Transverse colon (tissue), 4 donors: ENCODE data around the gene KIAA1210. TPM values are rescaled to one million over a fixed set of nuclear protein-coding genes. Genes with fewer than 3 reads are reported as not detected.

ENCODE experiments used
- DNase-seq: peaks from one replicate; pipeline ENCODE4 v3.0.0-alpha.2; 2019
- H3K27ac ChIP-seq, 4 donors: fragments of 200-600 bp; sonication (generic); 2 replicates each; pipeline ENCODE4 v1.5.1; 2016 to 2018; ENCODE audit warnings: inconsistent platforms in 4 of 4
- H3K27me3 ChIP-seq: fragments of 200-600 bp; sonication (generic); 2 replicates; pipeline ENCODE4 v1.5.1; 2017; ENCODE audit warnings: inconsistent platforms
- H3K36me3 ChIP-seq, 4 donors: fragments of 200-600 bp; sonication (generic); 2 replicates each; pipeline ENCODE4 v1.5.1; 2017 to 2019; ENCODE audit warnings: inconsistent platforms in 4 of 4
- H3K4me1 ChIP-seq, 4 donors: fragments of 200-600 bp; sonication (generic); 2 replicates each; pipeline ENCODE4 v1.5.1; 2017 to 2020; ENCODE audit warnings: inconsistent platforms in 4 of 4
- H3K4me3 ChIP-seq, 4 donors: fragments of 200-600 bp; sonication (generic); 1 replicate in 1 of 4; 2 replicates in 3 of 4; pipeline versions ENCODE4 v1.5.1 to v1.6.1; 2017 to 2019; ENCODE audit warnings: inconsistent platforms in 4 of 4
- H3K9me3 ChIP-seq, 2 donors: fragments of 200-600 bp; sonication (generic); 2 replicates each; pipeline ENCODE4 v1.5.1; 2017 to 2019; ENCODE audit warnings: inconsistent platforms in 2 of 2
- CTCF ChIP-seq, 5 experiments: fragments of 200-600 bp in 3 of 5; fragments of 450-650 bp in 2 of 5; sonication (generic) in 3 of 5; IDR thresholded peaks; 1 replicate in 2 of 5; 2 replicates in 3 of 5; pipeline ENCODE4 v1.5.1; 2016 to 2017; ENCODE audit warnings: antibody characterized with exemption in 5 of 5, inconsistent platforms in 3 of 5, mild to moderate bottlenecking in 2 of 5, moderate library complexity in 1 of 5
- EP300 ChIP-seq: sonication (generic); formaldehyde crosslinking; IDR thresholded peaks from one replicate; pipeline ENCODE4 v1.6.1; 2017; ENCODE audit warnings: antibody characterized with exemption, low read depth
- POLR2A ChIP-seq: fragments of 450-650 bp; IDR thresholded peaks from one replicate; pipeline ENCODE4 v1.6.1; 2016; ENCODE audit warnings: antibody characterized with exemption, mild to moderate bottlenecking, moderate library complexity
- POLR2AphosphoS5 ChIP-seq, 3 donors: sonication (generic); formaldehyde crosslinking; IDR thresholded peaks; one replicate each; pipeline ENCODE4 v1.6.1; 2016; ENCODE audit warnings: antibody characterized with exemption in 3 of 3
- WGBS, 2 donors: methylation state at CpG; one replicate each; pipeline ENCODE4 v1.1.5; 2018; ENCODE audit warnings: low coverage in 1 of 2; 5-methylcytosine and 5-hydroxymethylcytosine counted together
- in situ Hi-C, 4 donors: fragments of 200-750 bp; cut with MboI; loops; one replicate each; pipeline versions ENCODE4 v1.15.0 to v1.15.1; 2017; ENCODE audit warnings: low sequenced_read_pairs in 3 of 4, low pct_ligation_motif_present in 1 of 4, low pct_unique_long_range_greater_than_20kb in 1 of 4
- intact Hi-C: fragments of 100-400 bp; cut with DNase I; formaldehyde crosslinking; loops from one replicate; pipeline ENCODE4 v1.15.1; 2023; ENCODE audit warnings: low total_unique reads
- total RNA-seq, 4 donors: library from RNA; depleted of rRNA; stranded (reverse); fragments of >200 nt; gene quantifications; one replicate each; pipeline ENCODE4 v1.1.0, GENCODE V29; 2016

KIAA1210 gene
- not detected for total RNA-seq

- TF ChIP-seq EP300 (no peak), POLR2AphosphoS5 (IDR thresholded peaks at IDR 0.05) (no peak), CTCF (IDR thresholded peaks at IDR 0.05) (no peak), POLR2A (no peak)
- in situ Hi-C loops (no loop called here), intact Hi-C loops (no loop called here)
- Histone ChIP-seq H3K4me3 (no peak within 1 kb of the TSS), H3K27me3 (no peaks in the 10 kb centered on the region), H3K4me1 (no peaks in the 10 kb centered on the region), H3K36me3 (no peaks in the 10 kb centered on the region), H3K9me3 (no peaks in the 10 kb centered on the region), H3K27ac (no peak within 1 kb of the TSS)
- WGBS, 2 donors: 46 to 86% methylated on average over 1 to 5 of the region's 5 CpGs
- DNase-seq: no peak
These were observed at the start of gene KIAA1210 for GRCh38 chrX:119127650-119128049. TSS of gene KIAA1210 (minus strand) at chrX:119127812. CDS start at chrX:119123642, 4,170 bp downstream.

- TF ChIP-seq EP300: no peak
- TF ChIP-seq POLR2A: no peak
- no peak for TF ChIP-seq POLR2AphosphoS5 (IDR thresholded peaks at IDR 0.05)
- TF ChIP-seq CTCF (IDR thresholded peaks at IDR 0.05): no peak
- Histone ChIP-seq H3K4me3 (no peak overlapping the region), H3K4me1 (no peaks in the 10 kb centered on the region), H3K9me3 (no peaks in the 10 kb centered on the region), H3K27me3 (no peaks in the 10 kb centered on the region), H3K36me3 (no peaks in the 10 kb centered on the region), H3K27ac (no peak overlapping the region)
- intact Hi-C loops (no loop called here), in situ Hi-C loops (no loop called here)
- no peak for DNase-seq
- 36% methylated on average over 1 of the region's 1 CpG; no CpG with 5 or more reads in 1 of the 2 donors for WGBS, 2 donors
These were observed 49.7 kb upstream of the KIAA1210 start for GRCh38 chrX:119177278-119177677.

GRCh38 chrX:119174900-119175299, 47.3 kb upstream of the KIAA1210 start:
- no peaks in the 10 kb centered on the region for H3K36me3 ChIP-seq
- no peak overlapping the region for H3K4me3 ChIP-seq
- no peaks in the 10 kb centered on the region for H3K27me3 ChIP-seq
- intact Hi-C loops: no loop called here
- no peak for DNase-seq
- WGBS, 2 donors: 57 to 58% methylated on average over 1 to 2 of the region's 2 CpGs
- in situ Hi-C loops: no loop called here
- no peaks in the 10 kb centered on the region for H3K9me3 ChIP-seq
- H3K4me1 ChIP-seq: no peaks in the 10 kb centered on the region
- no peak overlapping the region for H3K27ac ChIP-seq
- TF ChIP-seq CTCF (IDR thresholded peaks at IDR 0.05) (no peak), POLR2A (no peak), EP300 (no peak), POLR2AphosphoS5 (IDR thresholded peaks at IDR 0.05) (no peak)

- intact Hi-C loops: no loop called here
- TF ChIP-seq CTCF (IDR thresholded peaks at IDR 0.05): no peak
- TF ChIP-seq EP300: no peak
- no peak for TF ChIP-seq POLR2AphosphoS5 (IDR thresholded peaks at IDR 0.05)
- TF ChIP-seq POLR2A: no peak
- Histone ChIP-seq H3K4me3 (no peak overlapping the region), H3K4me1 (no peaks in the 10 kb centered on the region), H3K36me3 (no peaks in the 10 kb centered on the region), H3K9me3 (no peaks in the 10 kb centered on the region), H3K27ac (no peak overlapping the region), H3K27me3 (no peaks in the 10 kb centered on the region)
- 32 to 50% methylated on average over 1 to 2 of the region's 2 CpGs for WGBS, 2 donors
- in situ Hi-C loops: no loop called here
- no peak for DNase-seq
These were observed 40.5 kb upstream of the KIAA1210 start for GRCh38 chrX:119168104-119168503.
